ENCODE data around the gene SLC12A4.
A peak's percentile ranks its signal among the peaks of the same experiment; 100 is the strongest.
"Not testable (repeated sequence)": the region's sequence is repeated elsewhere in the genome, so short reads cannot be mapped to it uniquely, and the experiment has no call there.

SLC12A4 gene

GRCh38 chr16:67922740-67923139, 45.7 kb downstream of the SLC12A4 start:
- H3K27ac ChIP-seq (ENCODE audit: low read depth, low read length) = no peak overlapping the region
- no peaks in the 10 kb centered on the region for H3K27me3 ChIP-seq (ENCODE audit: control insufficient read depth, insufficient read depth, low read length)
- no peak overlapping the region for H3K9ac ChIP-seq (ENCODE audit: low read length)

GRCh38 chr16:67922221-67922620, 46.2 kb downstream of the SLC12A4 start:
- H3K27ac ChIP-seq (ENCODE audit: low read depth, low read length) = no peak overlapping the region
- H3K9me3 ChIP-seq (ENCODE audit: control insufficient read depth, insufficient read depth, low read depth, low read length) = no peaks in the 10 kb centered on the region
- no peaks in the 10 kb centered on the region for H3K27me3 ChIP-seq (ENCODE audit: control insufficient read depth, insufficient read depth, low read length)
- no peak overlapping the region for H3K4me3 ChIP-seq (ENCODE audit: low read depth, low read length)
- H3K36me3 ChIP-seq (ENCODE audit: control insufficient read depth, insufficient read depth, low read length) = peaks cover 18% of the 10 kb centered on the region
- H3K9ac ChIP-seq (ENCODE audit: low read length) = no peak overlapping the region
- H3K4me1 ChIP-seq (ENCODE audit: control insufficient read depth, insufficient read depth, low read length) = peaks cover 17% of the 10 kb centered on the region

More at GRCh38 chr16:67922740-67923139, 45.7 kb downstream of the SLC12A4 start:
- Histone ChIP-seq H3K9me3 (ENCODE audit: control insufficient read depth, insufficient read depth, low read depth, low read length) (no peaks in the 10 kb centered on the region), H3K4me1 (ENCODE audit: control insufficient read depth, insufficient read depth, low read length) (peaks cover 12% of the 10 kb centered on the region), H3K4me3 (ENCODE audit: low read depth, low read length) (no peak overlapping the region), H3K36me3 (ENCODE audit: control insufficient read depth, insufficient read depth, low read length) (peaks cover 21% of the 10 kb centered on the region)

DNA sequence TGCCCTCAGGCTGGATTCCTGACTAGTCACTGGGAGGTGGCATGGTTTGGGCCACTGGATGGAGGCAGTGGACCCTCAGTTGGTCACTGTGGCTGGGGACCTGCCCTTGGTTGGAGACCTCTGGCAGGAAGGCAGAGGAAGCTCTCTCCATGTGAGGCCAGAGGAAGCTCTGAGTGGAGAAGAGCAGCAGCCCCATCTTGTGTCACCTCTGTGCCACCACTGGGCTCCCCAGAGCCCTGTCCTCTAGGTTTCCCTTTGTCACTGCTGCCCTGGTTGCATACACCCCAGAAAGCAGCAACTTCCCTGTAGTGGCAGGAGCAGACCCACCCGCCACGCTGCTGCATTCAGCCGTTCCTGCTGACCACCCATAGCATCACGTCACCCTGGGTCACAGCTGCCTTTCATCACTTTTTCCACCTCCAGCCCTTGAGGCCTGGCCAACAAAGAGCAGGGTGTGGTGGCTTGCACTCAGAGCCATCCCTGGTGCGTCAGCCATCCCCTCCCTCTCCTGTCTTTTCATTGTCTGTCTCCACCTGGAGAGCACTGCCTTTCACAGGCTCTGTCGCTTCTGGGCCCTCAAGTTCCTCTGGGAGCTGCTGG, 48.7 kb downstream of the SLC12A4 start:
- H3K27ac ChIP-seq (ENCODE audit: low read depth, low read length) = no peak overlapping the region
- no peaks in the 10 kb centered on the region for H3K9me3 ChIP-seq (ENCODE audit: control insufficient read depth, insufficient read depth, low read depth, low read length)
- peaks cover 30% of the 10 kb centered on the region for H3K4me1 ChIP-seq (ENCODE audit: control insufficient read depth, insufficient read depth, low read length)
- peaks cover 20% of the 10 kb centered on the region for H3K36me3 ChIP-seq (ENCODE audit: control insufficient read depth, insufficient read depth, low read length)
- H3K4me3 ChIP-seq (ENCODE audit: low read depth, low read length) = no peak overlapping the region
- peak overlapping the region; percentile 32 for H3K9ac ChIP-seq (ENCODE audit: low read length)
- no peaks in the 10 kb centered on the region for H3K27me3 ChIP-seq (ENCODE audit: control insufficient read depth, insufficient read depth, low read length)

DNA sequence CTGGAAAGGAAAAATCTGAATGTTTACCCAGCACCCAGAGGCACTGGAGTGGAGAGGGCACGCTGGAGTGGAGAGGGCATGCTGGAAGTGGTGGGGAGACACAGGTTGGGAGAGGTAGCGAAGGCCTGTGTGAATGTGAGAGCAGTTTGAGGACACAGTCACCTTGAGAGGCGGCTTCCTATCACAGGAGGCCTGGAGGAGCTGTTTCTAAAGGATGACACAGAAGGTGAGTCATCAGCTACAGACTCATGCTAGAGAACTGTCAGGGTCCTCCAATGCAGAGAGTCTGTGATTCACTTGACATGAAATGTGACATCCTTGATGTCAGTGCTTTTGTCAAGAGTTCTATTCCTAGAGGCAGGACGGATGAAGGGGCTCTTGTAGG, 50.6 kb downstream of the SLC12A4 start:
- H3K9ac ChIP-seq (ENCODE audit: low read length) = no peak overlapping the region

GRCh38 chr16:67917140-67917851, 51.1 kb downstream of the SLC12A4 start:
- Histone ChIP-seq H3K9ac (ENCODE audit: low read length) (no peak overlapping the region), H3K36me3 (ENCODE audit: control insufficient read depth, insufficient read depth, low read length) (peaks cover 13% of the 10 kb centered on the region), H3K4me3 (ENCODE audit: low read depth, low read length) (no peak overlapping the region), H3K9me3 (ENCODE audit: control insufficient read depth, insufficient read depth, low read depth, low read length) (no peaks in the 10 kb centered on the region), H3K4me1 (ENCODE audit: control insufficient read depth, insufficient read depth, low read length) (peaks cover 32% of the 10 kb centered on the region), H3K27ac (ENCODE audit: low read depth, low read length) (peak overlapping the region; percentile 9; the same call in 1 of the 2 replicates), H3K27me3 (ENCODE audit: control insufficient read depth, insufficient read depth, low read length) (no peaks in the 10 kb centered on the region)

More for the DNA sequence above, 50.6 kb downstream of the SLC12A4 start:
- no peaks in the 10 kb centered on the region for H3K27me3 ChIP-seq (ENCODE audit: control insufficient read depth, insufficient read depth, low read length)
- H3K4me1 ChIP-seq (ENCODE audit: control insufficient read depth, insufficient read depth, low read length) = peaks cover 32% of the 10 kb centered on the region
- H3K4me3 ChIP-seq (ENCODE audit: low read depth, low read length) = no peak overlapping the region
- H3K9me3 ChIP-seq (ENCODE audit: control insufficient read depth, insufficient read depth, low read depth, low read length) = no peaks in the 10 kb centered on the region
- H3K27ac ChIP-seq (ENCODE audit: low read depth, low read length) = peak overlapping the region; percentile 9; the same call in 1 of the 2 replicates
- peaks cover 13% of the 10 kb centered on the region for H3K36me3 ChIP-seq (ENCODE audit: control insufficient read depth, insufficient read depth, low read length)

GRCh38 chr16:67915831-67916723, 52.4 kb downstream of the SLC12A4 start:
- H3K9me3 ChIP-seq (ENCODE audit: control insufficient read depth, insufficient read depth, low read depth, low read length) = no peaks in the 10 kb centered on the region
- peak overlapping the region; percentile 34 for H3K9ac ChIP-seq (ENCODE audit: low read length)
- H3K4me1 ChIP-seq (ENCODE audit: control insufficient read depth, insufficient read depth, low read length) = peaks cover 32% of the 10 kb centered on the region
- no peak overlapping the region for H3K4me3 ChIP-seq (ENCODE audit: low read depth, low read length)
- peaks cover 19% of the 10 kb centered on the region for H3K36me3 ChIP-seq (ENCODE audit: control insufficient read depth, insufficient read depth, low read length)
- no peaks in the 10 kb centered on the region for H3K27me3 ChIP-seq (ENCODE audit: control insufficient read depth, insufficient read depth, low read length)
- no peak overlapping the region for H3K27ac ChIP-seq (ENCODE audit: low read depth, low read length)

- peaks cover 19% of the 10 kb centered on the region for H3K36me3 ChIP-seq (ENCODE audit: control insufficient read depth, insufficient read depth, low read length)
- not testable (repeated sequence) for H3K27me3 ChIP-seq (ENCODE audit: control insufficient read depth, insufficient read depth, low read length)
These were observed 53.0 kb downstream of the SLC12A4 start for GRCh38 chr16:67915496-67915769.

DNA sequence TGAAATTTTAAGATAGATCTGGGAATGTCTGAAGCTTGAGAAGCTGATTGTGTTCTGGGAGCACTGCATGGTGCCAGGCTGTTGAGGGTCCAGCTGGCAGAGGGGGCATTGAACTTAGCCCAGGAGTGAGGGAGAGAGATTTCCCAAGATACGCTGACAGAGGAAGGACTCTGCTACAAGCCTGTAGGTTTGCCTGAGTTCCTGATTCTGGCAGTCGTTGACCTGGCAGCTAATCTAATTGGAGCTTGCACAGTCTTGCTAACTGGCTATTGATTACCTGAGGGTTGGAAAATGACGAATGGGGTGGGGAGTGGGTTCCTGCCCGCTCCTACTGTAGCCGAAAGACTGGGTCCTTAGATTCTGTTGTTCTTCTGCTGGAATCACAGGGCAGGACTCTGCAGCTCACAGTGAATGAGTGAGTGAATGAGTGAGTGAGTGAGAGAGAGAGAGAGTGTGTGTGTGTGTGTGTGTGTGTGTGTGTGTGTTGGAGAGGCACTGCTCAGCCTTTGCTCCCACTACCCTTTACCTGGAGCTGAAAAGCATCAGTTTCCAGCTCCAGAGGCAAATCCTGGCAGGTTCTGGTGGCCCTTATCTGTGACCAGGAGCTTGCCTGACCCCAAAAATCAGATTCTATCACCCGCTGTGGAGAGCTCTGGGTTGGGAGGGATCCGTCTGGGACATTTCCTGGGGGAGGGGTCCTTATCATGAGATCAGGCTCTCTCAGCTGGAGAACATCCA, 53.5 kb downstream of the SLC12A4 start:
- no peaks in the 10 kb centered on the region for H3K27me3 ChIP-seq (ENCODE audit: control insufficient read depth, insufficient read depth, low read length)

More at GRCh38 chr16:67915496-67915769, 53.0 kb downstream of the SLC12A4 start:
- H3K4me1 ChIP-seq (ENCODE audit: control insufficient read depth, insufficient read depth, low read length) = peaks cover 32% of the 10 kb centered on the region
- H3K9ac ChIP-seq (ENCODE audit: low read length) = peak overlapping the region; percentile 62
- H3K4me3 ChIP-seq (ENCODE audit: low read depth, low read length); H3K27ac ChIP-seq (ENCODE audit: low read depth, low read length); H3K9me3 ChIP-seq (ENCODE audit: control insufficient read depth, insufficient read depth, low read depth, low read length): not testable (repeated sequence)

GRCh38 chr16:67910158-67910557, 58.3 kb downstream of the SLC12A4 start:
- Histone ChIP-seq H3K4me3 (ENCODE audit: low read depth, low read length) (no peak overlapping the region), H3K4me1 (ENCODE audit: control insufficient read depth, insufficient read depth, low read length) (peaks cover 6% of the 10 kb centered on the region), H3K27me3 (ENCODE audit: control insufficient read depth, insufficient read depth, low read length) (no peaks in the 10 kb centered on the region), H3K27ac (ENCODE audit: low read depth, low read length) (no peak overlapping the region), H3K36me3 (ENCODE audit: control insufficient read depth, insufficient read depth, low read length) (peaks cover 24% of the 10 kb centered on the region), H3K9me3 (ENCODE audit: control insufficient read depth, insufficient read depth, low read depth, low read length) (no peaks in the 10 kb centered on the region), H3K9ac (ENCODE audit: low read length) (no peak overlapping the region)

More for the DNA sequence above, 53.5 kb downstream of the SLC12A4 start:
- H3K9ac ChIP-seq (ENCODE audit: low read length) = peak overlapping the region; percentile 62
- no peak overlapping the region for H3K4me3 ChIP-seq (ENCODE audit: low read depth, low read length)
- peaks cover 32% of the 10 kb centered on the region for H3K4me1 ChIP-seq (ENCODE audit: control insufficient read depth, insufficient read depth, low read length)
- H3K36me3 ChIP-seq (ENCODE audit: control insufficient read depth, insufficient read depth, low read length) = peaks cover 22% of the 10 kb centered on the region
- H3K27ac ChIP-seq (ENCODE audit: low read depth, low read length) = peak overlapping the region; percentile 12; the same call in 1 of the 2 replicates
- H3K9me3 ChIP-seq (ENCODE audit: control insufficient read depth, insufficient read depth, low read depth, low read length) = no peaks in the 10 kb centered on the region

GRCh38 chr16:67909056-67909742, 59.2 kb downstream of the SLC12A4 start:
- H3K4me3 ChIP-seq (ENCODE audit: low read depth, low read length) = no peak overlapping the region
- H3K27me3 ChIP-seq (ENCODE audit: control insufficient read depth, insufficient read depth, low read length) = no peaks in the 10 kb centered on the region
- peaks cover 24% of the 10 kb centered on the region for H3K36me3 ChIP-seq (ENCODE audit: control insufficient read depth, insufficient read depth, low read length)
- no peaks in the 10 kb centered on the region for H3K9me3 ChIP-seq (ENCODE audit: control insufficient read depth, insufficient read depth, low read depth, low read length)
- no peaks in the 10 kb centered on the region for H3K4me1 ChIP-seq (ENCODE audit: control insufficient read depth, insufficient read depth, low read length)
- H3K9ac ChIP-seq (ENCODE audit: low read length) = no peak overlapping the region
- H3K27ac ChIP-seq (ENCODE audit: low read depth, low read length) = no peak overlapping the region
